GM18868 (cell line): ENCODE measurements around the gene RPGRIP1L.
"Not testable (repeated sequence)": the region's sequence is repeated elsewhere in the genome, so short reads cannot be mapped to it uniquely, and the experiment has no call there.

ENCODE experiments used
- ATAC-seq: cut with Tn5 transposase; IDR thresholded peaks from one replicate; pipeline ENCODE4 v1.9.1; 2021; ENCODE audit warnings: mild to moderate bottlenecking, moderate library complexity; ENCODE audit not compliant: unreplicated experiment

Gene RPGRIP1L

GRCh38 chr16:53713403-53714204, 9.9 kb upstream of the RPGRIP1L start:
- no peak for ATAC-seq

GRCh38 chr16:53712065-53712464, 8.4 kb upstream of the RPGRIP1L start:
- no peak for ATAC-seq

- no peak for ATAC-seq
Measured at GRCh38 chr16:53711390-53711789, 7.7 kb upstream of the RPGRIP1L start.

- no peak for ATAC-seq
Measured at GRCh38 chr16:53708490-53708889, 4.8 kb upstream of the RPGRIP1L start.

- ATAC-seq, result no peak
Measured at GRCh38 chr16:53707671-53708070, 4.0 kb upstream of the RPGRIP1L start.

- no peak for ATAC-seq
Measured at GRCh38 chr16:53704445-53704813, 770 bp upstream of the RPGRIP1L start.

- ATAC-seq, result not testable (repeated sequence)
Measured at GRCh38 chr16:53698271-53698670, 5.4 kb downstream of the RPGRIP1L start.

GRCh38 chr16:53695070-53695469, 8.6 kb downstream of the RPGRIP1L start:
- no peak for ATAC-seq

- ATAC-seq, result no peak
Measured at GRCh38 chr16:53693320-53693719, 10.3 kb downstream of the RPGRIP1L start.

GRCh38 chr16:53692146-53692545, 11.5 kb downstream of the RPGRIP1L start:
- ATAC-seq, result no peak

GRCh38 chr16:53690771-53691170, 12.9 kb downstream of the RPGRIP1L start:
- no peak for ATAC-seq

- no peak for ATAC-seq
Measured at GRCh38 chr16:53689636-53690035, 14.0 kb downstream of the RPGRIP1L start.

GRCh38 chr16:53686710-53687109, 16.9 kb downstream of the RPGRIP1L start:
- ATAC-seq, result no peak

- ATAC-seq, result not testable (repeated sequence)
Measured at GRCh38 chr16:53685334-53685733, 18.3 kb downstream of the RPGRIP1L start.

GRCh38 chr16:53681354-53681753, 22.3 kb downstream of the RPGRIP1L start:
- no peak for ATAC-seq

- no peak for ATAC-seq
Measured at GRCh38 chr16:53680756-53681155, 22.9 kb downstream of the RPGRIP1L start.

GRCh38 chr16:53678756-53679343, 24.8 kb downstream of the RPGRIP1L start:
- no peak for ATAC-seq

- no peak for ATAC-seq
Measured at GRCh38 chr16:53678155-53678554, 25.5 kb downstream of the RPGRIP1L start.

GRCh38 chr16:53673189-53673588, 30.5 kb downstream of the RPGRIP1L start:
- ATAC-seq, result no peak

- no peak for ATAC-seq
Measured at GRCh38 chr16:53672461-53672860, 31.2 kb downstream of the RPGRIP1L start.

- ATAC-seq, result no peak
Measured at GRCh38 chr16:53668869-53669268, 34.8 kb downstream of the RPGRIP1L start.

GRCh38 chr16:53666786-53667415, 36.8 kb downstream of the RPGRIP1L start:
- ATAC-seq, result no peak
